ENCODE results near the gene NCKAP5.
A peak's percentile ranks its signal among the peaks of the same experiment; 100 is the strongest.
"Not testable (repeated sequence)": the region's sequence is repeated elsewhere in the genome, so short reads cannot be mapped to it uniquely, and the experiment has no call there.

NCKAP5 gene

DNA sequence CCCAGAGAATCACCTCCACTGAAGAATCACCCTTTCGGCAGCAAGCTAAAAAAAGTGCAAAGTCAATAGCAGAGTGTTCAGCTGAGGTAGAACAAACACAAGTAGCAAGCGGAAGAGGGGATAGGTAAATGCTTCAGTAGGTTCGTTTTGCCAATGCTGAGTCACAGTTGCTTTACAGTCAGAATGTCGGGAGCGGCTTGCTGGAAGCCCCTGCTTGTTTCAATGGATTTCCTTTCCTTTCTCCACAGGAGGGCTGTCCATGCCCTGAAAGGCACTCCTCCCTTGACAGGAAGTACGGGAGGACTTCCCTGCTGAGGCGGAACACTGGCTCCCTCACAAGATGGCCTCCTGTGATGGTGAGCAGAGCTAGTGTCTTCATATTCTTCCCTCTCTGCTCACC lies 752.0 kb downstream of the NCKAP5 start:
- no peak overlapping the region for H3K4me3 ChIP-seq (ENCODE audit: low read length)
- H3K9ac ChIP-seq (ENCODE audit: low read length) = no peak overlapping the region
- no peak overlapping the region for H3K23ac ChIP-seq (ENCODE audit: low read length)
- H3K4me1 ChIP-seq (ENCODE audit: control insufficient read depth, low read depth, low read length) = no peaks in the 10 kb centered on the region
- H3K36me3 ChIP-seq (ENCODE audit: control insufficient read depth, insufficient read depth, low read length) = no peaks in the 10 kb centered on the region
- no peak overlapping the region for H2AK5ac ChIP-seq (ENCODE audit: low read length)
- no CpG with 5 or more reads among the region's 7 CpGs for WGBS (ENCODE audit: extremely low coverage, insufficient coverage, low lambda C conversion rate)
- no peak overlapping the region for H2BK15ac ChIP-seq (replicated peaks; ENCODE audit: low read depth)
- H3K27ac ChIP-seq (ENCODE audit: low read depth, low read length) = no peak overlapping the region
- H4K5ac ChIP-seq (ENCODE audit: low read length) = no peak overlapping the region
- peak; percentile 55 for DNase-seq
- H3K18ac ChIP-seq (ENCODE audit: low read length) = peak overlapping the region; percentile 9
- no peak overlapping the region for H3K4me2 ChIP-seq (ENCODE audit: low read length)
- H2BK120ac ChIP-seq (ENCODE audit: low read depth, low read length) = peak overlapping the region; percentile 88
- H3K4ac ChIP-seq (ENCODE audit: low read depth, low read length) = no peak overlapping the region
- no peak overlapping the region for H3K56ac ChIP-seq (ENCODE audit: low read length)
- no peak overlapping the region for H4K8ac ChIP-seq (ENCODE audit: low read depth, low read length)
- H3K79me1 ChIP-seq (ENCODE audit: low read length) = no peaks in the 10 kb centered on the region
- H3K27me3 ChIP-seq (ENCODE audit: insufficient read depth, low read length, poor library complexity) = no peaks in the 10 kb centered on the region
- H3K79me2 ChIP-seq (ENCODE audit: control insufficient read depth, insufficient read depth, low read length) = no peaks in the 10 kb centered on the region
- no peak overlapping the region for H2BK5ac ChIP-seq (ENCODE audit: low read length)

DNA sequence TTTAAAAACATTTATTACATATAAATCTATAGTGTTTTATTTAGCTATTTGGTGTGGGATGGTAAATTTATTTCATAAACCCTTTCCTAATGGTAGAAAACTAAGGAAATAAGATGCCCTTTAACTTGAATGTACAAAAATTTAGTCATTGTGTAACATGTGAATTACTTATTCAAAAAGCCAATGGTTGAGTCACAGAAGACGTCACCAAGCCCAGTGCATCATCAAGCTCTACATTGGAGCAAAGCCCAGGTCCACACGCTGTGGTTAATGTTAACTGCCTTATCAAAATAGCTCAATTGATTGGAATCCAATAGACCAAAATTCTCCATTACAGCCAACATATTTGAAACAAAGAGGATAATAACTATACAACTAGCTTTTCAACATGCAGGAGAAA lies 752.7 kb downstream of the NCKAP5 start:
- no peaks in the 10 kb centered on the region for H3K4me1 ChIP-seq (ENCODE audit: control insufficient read depth, low read depth, low read length)
- H4K5ac ChIP-seq (ENCODE audit: low read length) = no peak overlapping the region
- H3K56ac ChIP-seq (ENCODE audit: low read length) = no peak overlapping the region
- no peak overlapping the region for H3K9ac ChIP-seq (ENCODE audit: low read length)
- no peak overlapping the region for H3K23ac ChIP-seq (ENCODE audit: low read length)
- H3K4me3 ChIP-seq (ENCODE audit: low read length) = no peak overlapping the region
- H3K27me3 ChIP-seq (ENCODE audit: insufficient read depth, low read length, poor library complexity) = no peaks in the 10 kb centered on the region
- no peaks in the 10 kb centered on the region for H3K79me1 ChIP-seq (ENCODE audit: low read length)
- no peak overlapping the region for H2BK5ac ChIP-seq (ENCODE audit: low read length)
- peak overlapping the region; percentile 88 for H2BK120ac ChIP-seq (ENCODE audit: low read depth, low read length)
- no peak overlapping the region for H2AK5ac ChIP-seq (ENCODE audit: low read length)
- no peak overlapping the region for H2BK15ac ChIP-seq (replicated peaks; ENCODE audit: low read depth)
- H3K4me2 ChIP-seq (ENCODE audit: low read length) = no peak overlapping the region
- no peaks in the 10 kb centered on the region for H3K36me3 ChIP-seq (ENCODE audit: control insufficient read depth, insufficient read depth, low read length)
- DNase-seq = no peak
- H3K4ac ChIP-seq (ENCODE audit: low read depth, low read length) = no peak overlapping the region
- no CpG with 5 or more reads among the region's 2 CpGs for WGBS (ENCODE audit: extremely low coverage, insufficient coverage, low lambda C conversion rate)
- no peak overlapping the region for H3K18ac ChIP-seq (ENCODE audit: low read length)
- H4K8ac ChIP-seq (ENCODE audit: low read depth, low read length) = no peak overlapping the region
- no peaks in the 10 kb centered on the region for H3K79me2 ChIP-seq (ENCODE audit: control insufficient read depth, insufficient read depth, low read length)
- no peak overlapping the region for H3K27ac ChIP-seq (ENCODE audit: low read depth, low read length)

DNA sequence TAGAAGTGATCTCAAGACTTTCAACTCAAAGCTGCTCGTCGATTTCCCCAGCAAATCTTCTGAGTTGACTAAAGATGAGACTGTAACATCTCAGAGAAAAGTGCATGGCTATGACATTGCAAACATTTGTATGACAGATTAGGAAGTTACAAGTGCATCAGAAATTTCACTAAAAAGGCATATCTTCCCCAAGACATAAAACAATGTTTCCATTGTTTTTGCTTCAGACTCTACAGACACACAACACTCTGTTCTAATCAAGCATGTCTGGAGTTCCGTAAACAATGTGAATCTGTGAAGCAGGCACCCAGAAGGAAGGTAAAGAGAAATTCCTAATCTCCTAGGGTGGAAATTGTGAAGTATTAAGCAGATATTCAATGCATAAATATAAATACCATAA lies 753.6 kb downstream of the NCKAP5 start:
- no CpG with 5 or more reads among the region's 3 CpGs for WGBS (ENCODE audit: extremely low coverage, insufficient coverage, low lambda C conversion rate)
- no peak for DNase-seq
- no peaks in the 10 kb centered on the region for H3K36me3 ChIP-seq (ENCODE audit: control insufficient read depth, insufficient read depth, low read length)

DNA sequence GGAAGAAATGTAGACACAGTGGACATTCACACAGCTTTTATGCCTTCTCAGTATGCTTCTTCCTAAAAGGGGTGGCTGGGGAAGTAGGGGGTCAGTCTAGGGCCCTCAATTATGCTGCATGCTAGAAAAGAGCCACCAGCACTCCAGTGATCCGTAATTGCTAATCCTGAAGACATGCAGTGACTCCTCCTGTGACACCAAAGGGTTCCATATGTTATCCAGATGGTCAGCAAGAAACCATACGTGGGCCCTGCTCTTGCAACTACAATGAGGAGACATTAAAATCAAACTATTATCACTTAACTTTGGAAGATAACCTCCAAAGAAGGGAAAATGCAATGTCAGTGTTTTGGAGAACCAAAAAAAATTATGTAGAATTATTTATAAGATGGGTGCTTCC lies 754.8 kb downstream of the NCKAP5 start:
- H3K79me1 ChIP-seq (ENCODE audit: low read length) = no peaks in the 10 kb centered on the region

More for the DNA sequence above, 753.6 kb downstream of the NCKAP5 start:
- H3K27me3 ChIP-seq (ENCODE audit: insufficient read depth, low read length, poor library complexity) = no peaks in the 10 kb centered on the region
- H3K9ac ChIP-seq (ENCODE audit: low read length) = no peak overlapping the region
- H3K18ac ChIP-seq (ENCODE audit: low read length) = no peak overlapping the region
- no peak overlapping the region for H3K4me3 ChIP-seq (ENCODE audit: low read length)
- H3K4ac ChIP-seq (ENCODE audit: low read depth, low read length) = no peak overlapping the region
- H2BK15ac ChIP-seq (replicated peaks; ENCODE audit: low read depth) = no peak overlapping the region
- no peak overlapping the region for H3K56ac ChIP-seq (ENCODE audit: low read length)
- no peaks in the 10 kb centered on the region for H3K79me2 ChIP-seq (ENCODE audit: control insufficient read depth, insufficient read depth, low read length)
- no peak overlapping the region for H3K23ac ChIP-seq (ENCODE audit: low read length)
- H2AK5ac ChIP-seq (ENCODE audit: low read length) = no peak overlapping the region
- H4K5ac ChIP-seq (ENCODE audit: low read length) = no peak overlapping the region
- H2BK5ac ChIP-seq (ENCODE audit: low read length) = no peak overlapping the region
- H3K79me1 ChIP-seq (ENCODE audit: low read length) = no peaks in the 10 kb centered on the region
- no peak overlapping the region for H3K27ac ChIP-seq (ENCODE audit: low read depth, low read length)
- no peak overlapping the region for H3K4me2 ChIP-seq (ENCODE audit: low read length)
- H3K4me1 ChIP-seq (ENCODE audit: control insufficient read depth, low read depth, low read length) = no peaks in the 10 kb centered on the region
- no peak overlapping the region for H2BK120ac ChIP-seq (ENCODE audit: low read depth, low read length)
- no peak overlapping the region for H4K8ac ChIP-seq (ENCODE audit: low read depth, low read length)

GRCh38 chr2:132811148-132811915 lies 756.9 kb downstream of the NCKAP5 start:
- no peak overlapping the region for H2BK5ac ChIP-seq (ENCODE audit: low read length)
- no peak overlapping the region for H3K4me3 ChIP-seq (ENCODE audit: low read length)
- H2BK120ac ChIP-seq (ENCODE audit: low read depth, low read length) = no peak overlapping the region
- no CpG with 5 or more reads among the region's 9 CpGs for whole genome bisulfite sequencing (ENCODE audit: extremely low coverage, insufficient coverage, low lambda C conversion rate)
- no peak overlapping the region for H4K5ac ChIP-seq (ENCODE audit: low read length)
- no peaks in the 10 kb centered on the region for H3K79me1 ChIP-seq (ENCODE audit: low read length)
- no peaks in the 10 kb centered on the region for H3K79me2 ChIP-seq (ENCODE audit: control insufficient read depth, insufficient read depth, low read length)
- H3K4me1 ChIP-seq (ENCODE audit: control insufficient read depth, low read depth, low read length) = no peaks in the 10 kb centered on the region
- no peak overlapping the region for H4K8ac ChIP-seq (ENCODE audit: low read depth, low read length)
- no peaks in the 10 kb centered on the region for H3K27me3 ChIP-seq (ENCODE audit: insufficient read depth, low read length, poor library complexity)
- H3K36me3 ChIP-seq (ENCODE audit: control insufficient read depth, insufficient read depth, low read length) = no peaks in the 10 kb centered on the region
- DNase-seq = no peak
- H3K27ac ChIP-seq (ENCODE audit: low read depth, low read length) = peak overlapping the region; percentile 67
- no peak overlapping the region for H3K23ac ChIP-seq (ENCODE audit: low read length)
- H3K4me2 ChIP-seq (ENCODE audit: low read length) = no peak overlapping the region
- no peak overlapping the region for H3K56ac ChIP-seq (ENCODE audit: low read length)
- H3K18ac ChIP-seq (ENCODE audit: low read length) = no peak overlapping the region
- H2BK15ac ChIP-seq (replicated peaks; ENCODE audit: low read depth) = no peak overlapping the region
- no peak overlapping the region for H3K9ac ChIP-seq (ENCODE audit: low read length)
- H3K4ac ChIP-seq (ENCODE audit: low read depth, low read length) = no peak overlapping the region
- H2AK5ac ChIP-seq (ENCODE audit: low read length) = no peak overlapping the region

More for the DNA sequence above, 754.8 kb downstream of the NCKAP5 start:
- Histone ChIP-seq H4K5ac (ENCODE audit: low read length) (no peak overlapping the region), H2BK120ac (ENCODE audit: low read depth, low read length) (no peak overlapping the region), H3K9ac (ENCODE audit: low read length) (no peak overlapping the region), H3K36me3 (ENCODE audit: control insufficient read depth, insufficient read depth, low read length) (no peaks in the 10 kb centered on the region), H3K4me1 (ENCODE audit: control insufficient read depth, low read depth, low read length) (no peaks in the 10 kb centered on the region), H3K27ac (ENCODE audit: low read depth, low read length) (no peak overlapping the region), H3K18ac (ENCODE audit: low read length) (no peak overlapping the region), H3K4me2 (ENCODE audit: low read length) (no peak overlapping the region), H3K23ac (ENCODE audit: low read length) (no peak overlapping the region), H2AK5ac (ENCODE audit: low read length) (no peak overlapping the region), H3K56ac (ENCODE audit: low read length) (no peak overlapping the region), H2BK5ac (ENCODE audit: low read length) (no peak overlapping the region), H3K79me2 (ENCODE audit: control insufficient read depth, insufficient read depth, low read length) (no peaks in the 10 kb centered on the region), H4K8ac (ENCODE audit: low read depth, low read length) (no peak overlapping the region), H3K27me3 (ENCODE audit: insufficient read depth, low read length, poor library complexity) (no peaks in the 10 kb centered on the region), H3K4ac (ENCODE audit: low read depth, low read length) (no peak overlapping the region), H2BK15ac (replicated peaks; ENCODE audit: low read depth) (no peak overlapping the region), H3K4me3 (ENCODE audit: low read length) (no peak overlapping the region)
- WGBS (ENCODE audit: extremely low coverage, insufficient coverage, low lambda C conversion rate) = no CpG with 5 or more reads among the region's 2 CpGs
- DNase-seq = no peak

DNA sequence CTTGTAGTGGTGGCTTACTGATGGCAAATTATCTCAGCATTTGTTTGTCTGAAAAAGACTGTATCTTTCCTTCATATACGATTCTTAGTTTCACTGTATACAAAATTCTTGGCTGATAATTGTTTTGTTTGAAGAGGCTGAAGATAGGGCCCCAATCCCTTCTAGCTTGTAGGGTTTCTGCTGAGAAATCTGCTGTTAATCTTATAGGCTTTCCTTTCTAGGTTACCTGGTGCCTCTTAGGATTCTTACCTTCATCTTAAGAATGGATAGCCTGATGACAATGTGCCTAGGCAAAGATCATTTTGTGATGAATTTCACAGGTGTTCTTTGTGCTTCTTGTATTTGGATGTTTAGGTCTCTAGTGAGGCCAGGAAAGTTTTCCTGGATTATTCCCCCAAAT lies 758.3 kb downstream of the NCKAP5 start:
- not testable (repeated sequence) for H4K5ac ChIP-seq (ENCODE audit: low read length); H3K36me3 ChIP-seq (ENCODE audit: control insufficient read depth, insufficient read depth, low read length); H4K8ac ChIP-seq (ENCODE audit: low read depth, low read length); H3K27ac ChIP-seq (ENCODE audit: low read depth, low read length); H2BK120ac ChIP-seq (ENCODE audit: low read depth, low read length); H3K79me2 ChIP-seq (ENCODE audit: control insufficient read depth, insufficient read depth, low read length); H3K56ac ChIP-seq (ENCODE audit: low read length); H3K4me2 ChIP-seq (ENCODE audit: low read length); H3K4me1 ChIP-seq (ENCODE audit: control insufficient read depth, low read depth, low read length); H3K27me3 ChIP-seq (ENCODE audit: insufficient read depth, low read length, poor library complexity); H3K18ac ChIP-seq (ENCODE audit: low read length); H3K23ac ChIP-seq (ENCODE audit: low read length); H2BK5ac ChIP-seq (ENCODE audit: low read length); H2BK15ac ChIP-seq (replicated peaks; ENCODE audit: low read depth); H3K79me1 ChIP-seq (ENCODE audit: low read length); H3K4ac ChIP-seq (ENCODE audit: low read depth, low read length); H2AK5ac ChIP-seq (ENCODE audit: low read length); H3K4me3 ChIP-seq (ENCODE audit: low read length); H3K9ac ChIP-seq (ENCODE audit: low read length); DNase-seq
- no CpG with 5 or more reads among the region's 1 CpG for WGBS (ENCODE audit: extremely low coverage, insufficient coverage, low lambda C conversion rate)
